Hepatocyte (in vitro differentiated cells): Measurements from ENCODE around the gene ARHGEF10L.

Source experiments
- EZH2 ChIP-seq: fragments of 200-600 bp; sonication (generic); IDR thresholded peaks from 2 replicates; pipeline ENCODE4 v1.6.1; 2016; ENCODE audit warnings: antibody characterized with exemption, mild to moderate bottlenecking, borderline replicate concordance
- TF ChIP-seq, protein P1 (sequence below): fragments of 200-600 bp; sonication (generic); IDR thresholded peaks from 2 replicates; pipeline ENCODE4 v1.5.1; 2016; ENCODE audit warnings: antibody characterized with exemption, mild to moderate bottlenecking; ENCODE audit not compliant: poor library complexity

DNA sequence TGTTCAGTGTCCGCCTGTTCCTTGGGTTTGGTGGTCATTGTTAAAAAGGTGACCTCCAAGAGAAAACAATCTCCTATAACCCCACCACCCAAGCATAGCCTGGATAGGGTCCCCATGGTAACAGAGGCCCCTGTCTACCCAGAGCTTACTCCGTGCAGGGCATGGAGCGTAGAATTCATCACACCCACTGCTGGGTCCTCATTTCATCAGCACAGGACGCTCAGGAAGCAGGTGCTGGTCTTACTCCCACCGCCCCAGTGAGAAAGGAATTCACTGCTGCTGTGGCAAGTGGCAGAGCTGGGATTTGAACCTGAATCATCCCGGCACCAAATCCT is 37.0 kb downstream of the ARHGEF10L start:
- no peak for TF ChIP-seq EZH2
- TF ChIP-seq, protein P1, sequence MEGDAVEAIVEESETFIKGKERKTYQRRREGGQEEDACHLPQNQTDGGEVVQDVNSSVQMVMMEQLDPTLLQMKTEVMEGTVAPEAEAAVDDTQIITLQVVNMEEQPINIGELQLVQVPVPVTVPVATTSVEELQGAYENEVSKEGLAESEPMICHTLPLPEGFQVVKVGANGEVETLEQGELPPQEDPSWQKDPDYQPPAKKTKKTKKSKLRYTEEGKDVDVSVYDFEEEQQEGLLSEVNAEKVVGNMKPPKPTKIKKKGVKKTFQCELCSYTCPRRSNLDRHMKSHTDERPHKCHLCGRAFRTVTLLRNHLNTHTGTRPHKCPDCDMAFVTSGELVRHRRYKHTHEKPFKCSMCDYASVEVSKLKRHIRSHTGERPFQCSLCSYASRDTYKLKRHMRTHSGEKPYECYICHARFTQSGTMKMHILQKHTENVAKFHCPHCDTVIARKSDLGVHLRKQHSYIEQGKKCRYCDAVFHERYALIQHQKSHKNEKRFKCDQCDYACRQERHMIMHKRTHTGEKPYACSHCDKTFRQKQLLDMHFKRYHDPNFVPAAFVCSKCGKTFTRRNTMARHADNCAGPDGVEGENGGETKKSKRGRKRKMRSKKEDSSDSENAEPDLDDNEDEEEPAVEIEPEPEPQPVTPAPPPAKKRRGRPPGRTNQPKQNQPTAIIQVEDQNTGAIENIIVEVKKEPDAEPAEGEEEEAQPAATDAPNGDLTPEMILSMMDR = no peak
